Left renal pelvis (tissue), 4 donors: ENCODE measurements around the gene ACOT9. TPM values are rescaled to one million over a fixed set of nuclear protein-coding genes. Genes with fewer than 3 reads are reported as not detected.
"Not testable (repeated sequence)": the region's sequence is repeated elsewhere in the genome, so short reads cannot be mapped to it uniquely, and the experiment has no call there.

ENCODE experiments used
- DNase-seq, 4 donors: peaks; one replicate each; pipeline ENCODE4 v3.0.0-alpha.2; 2013; ENCODE audit warnings: low read depth in 4 of 4, low spot score in 3 of 4
- polyA plus RNA-seq, 4 donors: library from polyadenylated mRNA; unstranded; fragments of 120-200 nt; gene quantifications; one replicate each; pipeline ENCODE4 v1.2.1, GENCODE V29; 2013; ENCODE audit not compliant: insufficient read length in 4 of 4

Gene ACOT9
- polyA plus RNA-seq, 4 donors: 32.3 to 42.7 (median 38.0) TPM

DNA sequence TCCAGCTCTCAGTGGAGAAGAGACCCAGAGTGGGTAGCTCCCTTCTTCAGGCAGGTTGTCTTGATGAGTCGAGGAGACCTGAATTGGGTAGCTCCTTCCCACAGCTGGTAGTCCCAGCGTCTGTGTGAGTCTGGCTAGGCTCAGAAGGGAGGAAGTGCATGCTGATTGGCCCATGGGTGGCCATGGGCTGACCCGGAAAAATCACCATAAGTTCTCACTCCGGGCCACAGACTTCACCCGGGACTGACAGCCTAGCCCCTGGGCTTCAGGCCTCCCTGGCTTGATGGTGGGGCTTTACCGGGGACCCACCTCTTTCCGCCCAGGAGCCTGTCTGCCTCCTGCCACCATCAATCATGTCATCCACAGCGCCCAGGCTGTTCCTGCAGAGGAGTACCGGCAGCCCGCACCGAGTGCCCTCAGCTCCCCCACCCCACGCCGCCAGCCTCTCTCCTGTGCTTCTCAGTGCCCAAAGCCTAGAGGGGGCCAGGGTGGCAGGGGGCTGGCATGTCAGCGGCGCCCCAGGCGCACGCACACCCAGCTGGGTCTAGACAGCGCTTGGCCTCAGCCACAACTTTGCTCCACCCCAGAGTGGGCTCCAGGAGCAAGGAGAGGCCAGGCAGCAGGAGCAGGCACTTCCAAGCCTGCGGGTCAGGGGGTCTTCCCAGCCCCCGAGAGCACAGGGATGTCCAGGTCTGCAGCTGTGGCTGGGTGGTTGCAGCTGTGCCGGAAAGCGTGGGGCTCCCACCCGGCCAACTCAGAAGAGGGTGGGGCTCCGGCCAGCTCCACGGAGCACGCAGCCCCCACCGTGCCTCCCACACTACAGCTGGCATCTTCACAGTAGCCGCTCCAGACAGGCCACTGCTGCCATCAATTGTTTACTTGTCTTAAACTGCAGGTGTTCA is 23.8 kb upstream of the ACOT9 start:
- no peak for DNase-seq

DNA sequence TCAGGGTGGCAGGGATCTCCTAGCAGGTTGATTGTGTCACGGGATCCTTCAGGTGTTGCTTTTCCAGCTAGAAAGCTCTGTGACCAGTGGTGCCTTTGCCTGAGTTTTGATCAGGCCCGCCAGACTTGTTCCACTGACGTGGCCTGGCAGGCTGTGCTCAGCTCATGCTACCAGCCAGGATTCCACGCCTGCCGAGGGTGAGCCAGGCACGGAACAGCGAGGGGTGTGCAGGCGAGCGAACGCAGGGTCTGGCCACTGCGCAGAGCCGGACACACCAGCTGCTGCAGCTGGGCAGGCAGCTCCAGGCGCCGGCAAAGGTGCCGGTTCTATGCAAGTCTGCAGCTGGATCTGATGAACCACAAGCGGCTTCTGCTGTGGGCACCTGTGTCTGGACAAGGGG is 22.8 kb upstream of the ACOT9 start:
- no peak for DNase-seq

DNA sequence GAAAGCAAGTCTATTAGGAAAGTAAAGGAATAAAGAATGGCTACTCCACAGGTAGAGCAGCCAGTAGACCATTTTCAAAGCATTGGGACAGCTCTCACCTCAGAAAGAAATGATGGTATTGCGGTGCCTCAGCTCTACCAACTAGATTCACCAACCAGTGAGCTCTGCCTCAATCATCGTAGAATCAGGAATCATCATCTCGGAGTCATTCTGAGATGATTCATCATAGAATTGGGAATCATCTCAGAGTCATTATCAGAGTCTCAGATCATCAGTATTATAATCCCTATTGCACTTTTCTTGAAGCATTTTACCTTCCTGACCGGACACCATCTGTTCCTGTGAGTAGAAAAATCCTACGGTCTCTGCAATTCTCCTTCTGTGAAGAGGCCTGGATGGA is 22.4 kb upstream of the ACOT9 start:
- no peak for DNase-seq

DNA sequence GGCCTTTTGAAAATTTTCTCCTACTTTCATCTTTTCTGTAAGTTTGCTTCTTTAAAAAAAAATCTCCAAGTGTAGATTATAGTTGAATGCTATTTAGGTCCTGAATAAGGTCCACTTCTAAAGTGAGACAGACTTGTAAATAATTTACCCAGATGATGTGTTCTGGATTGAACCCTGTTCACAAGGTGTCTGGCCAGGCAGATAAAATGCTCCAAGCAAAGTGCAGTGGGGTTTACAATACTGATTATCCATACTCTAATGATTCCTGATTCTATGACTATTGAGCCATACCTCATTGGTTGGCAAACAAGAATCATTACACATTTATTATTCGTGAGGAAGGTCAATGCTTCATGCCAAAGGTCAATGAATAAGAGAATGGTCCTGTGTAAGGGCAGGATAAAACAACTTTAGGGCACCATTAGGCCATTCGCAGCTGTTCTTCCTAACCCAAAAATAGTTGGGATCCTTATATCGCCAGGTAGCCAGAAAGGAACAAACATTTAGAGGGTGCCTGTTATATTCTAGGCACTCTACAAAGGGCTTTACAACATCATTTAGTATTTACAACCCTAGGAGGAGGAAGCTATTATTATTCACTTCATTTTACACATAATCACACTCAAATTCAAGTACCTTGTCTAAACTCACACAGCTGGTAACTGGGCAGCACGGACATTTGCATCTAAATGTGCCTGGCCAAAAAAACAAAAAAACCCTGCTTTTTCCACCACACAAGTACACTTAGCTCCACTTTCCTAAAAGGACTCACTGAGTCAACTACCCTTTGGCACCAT is 21.3 kb upstream of the ACOT9 start:
- no peak for DNase-seq

GRCh38 chrX:23759821-23760220 is 16.7 kb upstream of the ACOT9 start:
- no peak for DNase-seq

DNA sequence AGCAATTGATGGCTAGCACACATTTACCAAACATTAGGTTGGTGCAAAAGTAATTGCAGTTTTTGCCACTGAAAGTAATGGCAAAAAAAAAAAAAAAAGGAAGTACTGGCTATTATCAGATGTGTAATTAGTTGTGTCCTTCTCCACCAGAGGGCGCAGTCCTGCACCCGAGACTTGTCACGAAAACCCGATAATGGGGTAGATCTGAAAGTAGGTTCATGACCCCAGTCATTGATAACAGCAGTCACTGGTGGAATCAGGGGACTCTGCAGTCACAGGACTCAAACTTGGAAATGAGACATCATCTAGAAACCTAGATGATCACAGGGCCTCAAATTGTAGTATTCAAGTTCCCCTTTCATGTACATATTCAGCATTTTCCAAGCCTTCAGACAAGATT is 13.1 kb upstream of the ACOT9 start:
- DNase-seq: peak in 1 of 4 donors; percentile 20

- no peak for DNase-seq
These were observed 11.6 kb upstream of the ACOT9 start for GRCh38 chrX:23754664-23755063.

GRCh38 chrX:23752740-23753415 is 9.8 kb upstream of the ACOT9 start:
- no peak for DNase-seq

DNA sequence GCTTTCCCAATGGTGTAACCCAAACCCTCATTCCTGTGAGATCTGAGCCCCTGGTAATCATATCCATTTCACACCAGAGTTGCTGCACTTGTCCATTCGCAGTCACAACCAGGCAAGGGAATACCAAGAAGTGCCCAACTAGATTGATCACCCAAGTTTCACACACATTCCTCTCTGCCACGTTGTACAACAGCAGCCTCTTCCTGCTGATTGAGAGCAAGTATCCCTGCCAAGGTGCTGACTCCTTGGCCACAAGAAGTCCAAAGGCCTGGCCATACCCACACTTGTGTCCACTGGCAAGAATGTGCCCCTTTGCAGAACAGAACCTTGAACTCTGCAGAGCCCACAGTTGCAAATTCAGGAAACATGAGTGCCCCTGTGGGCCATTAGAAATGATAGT is 6.5 kb upstream of the ACOT9 start:
- no peak for DNase-seq

- no peak for DNase-seq
These were observed 6.1 kb upstream of the ACOT9 start for GRCh38 chrX:23749129-23749528.

- DNase-seq: no peak
These were observed 2.7 kb upstream of the ACOT9 start for GRCh38 chrX:23745786-23746185.

DNA sequence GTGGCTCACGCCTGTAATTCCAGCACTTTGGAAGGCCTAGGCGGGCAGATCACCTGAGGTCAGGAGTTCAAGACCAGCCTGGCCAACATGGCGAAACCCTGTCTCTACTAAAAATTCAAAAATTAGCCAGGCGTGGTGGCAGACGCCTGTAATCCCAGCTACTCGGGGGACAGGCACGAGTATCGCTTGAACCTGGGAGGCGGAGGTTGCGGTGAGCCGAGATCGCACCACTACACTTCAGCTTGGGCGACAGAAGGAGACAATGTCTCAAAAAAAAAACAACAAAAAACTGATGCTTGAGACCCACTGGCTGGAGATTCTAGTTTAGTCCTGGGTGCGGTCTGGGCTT is 521 bp upstream of the ACOT9 start:
- DNase-seq: not testable (repeated sequence)

DNA sequence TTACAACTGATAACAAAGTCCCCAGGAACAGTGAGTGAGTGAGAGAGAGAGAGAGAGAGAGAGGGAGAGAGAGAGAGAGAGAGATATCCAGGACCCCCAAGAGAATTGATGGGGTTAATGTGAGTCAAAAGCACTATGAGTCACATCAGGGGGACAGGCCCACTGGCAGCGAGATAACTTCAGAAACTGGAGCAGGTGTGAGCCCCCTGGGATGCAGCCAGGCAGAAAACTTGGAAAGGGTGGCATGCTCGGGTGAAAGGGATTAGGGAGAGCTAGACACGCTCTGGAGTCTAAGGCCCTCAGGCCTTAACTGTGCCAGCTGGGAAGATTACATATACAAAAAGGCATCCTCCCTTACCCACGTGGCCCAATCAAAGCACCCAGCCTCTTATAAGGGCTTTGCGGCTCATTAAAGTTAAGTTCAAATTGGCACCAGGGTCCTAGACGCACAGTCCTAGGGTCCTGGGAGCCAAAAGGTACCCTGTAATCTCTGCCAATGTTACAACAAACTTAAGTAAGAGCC is 841 bp downstream of the ACOT9 start:
- DNase-seq: peak in 2 of 4 donors; percentile 8 to 37

- no peak for DNase-seq
These were observed 5.7 kb downstream of the ACOT9 start for GRCh38 chrX:23737413-23737812.

GRCh38 chrX:23736030-23736429 is 7.0 kb downstream of the ACOT9 start:
- no peak for DNase-seq

DNA sequence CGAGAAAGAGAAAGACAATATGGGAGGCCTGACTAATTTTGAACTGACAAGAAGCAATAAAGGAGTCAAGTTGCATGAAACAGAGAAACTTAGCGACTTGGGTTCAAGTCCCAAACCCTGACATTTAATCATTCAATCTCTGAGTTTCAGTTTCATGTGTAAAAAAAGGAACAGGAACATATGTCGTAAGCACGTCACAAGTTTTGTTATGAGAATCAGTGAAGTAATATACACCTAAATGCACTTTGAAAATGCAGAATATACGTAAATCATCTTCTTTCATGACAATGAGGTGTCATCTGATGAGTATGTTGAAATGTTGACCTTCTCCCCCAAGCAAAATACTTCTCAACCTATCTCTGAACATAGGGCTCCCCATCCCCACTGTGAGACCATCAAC is 10.4 kb downstream of the ACOT9 start:
- DNase-seq: no peak

DNA sequence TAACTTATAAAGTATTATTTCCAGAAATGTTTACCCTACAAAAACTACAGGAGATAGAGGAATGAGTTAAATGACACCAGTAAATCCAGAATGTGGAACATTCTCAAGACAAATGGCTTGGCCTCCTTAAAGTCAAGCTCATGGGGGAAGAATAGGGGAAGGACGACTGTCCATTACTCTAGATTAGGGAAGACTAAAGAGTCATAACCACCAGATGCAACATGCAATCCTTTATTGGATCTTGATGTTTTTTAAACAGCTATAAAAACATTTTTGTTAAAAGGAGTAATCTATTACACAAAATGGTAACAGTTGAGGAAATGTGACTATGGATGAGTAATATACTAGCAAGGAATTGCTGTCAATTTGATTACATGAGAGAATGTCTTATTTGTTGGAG is 11.1 kb downstream of the ACOT9 start:
- no peak for DNase-seq

DNA sequence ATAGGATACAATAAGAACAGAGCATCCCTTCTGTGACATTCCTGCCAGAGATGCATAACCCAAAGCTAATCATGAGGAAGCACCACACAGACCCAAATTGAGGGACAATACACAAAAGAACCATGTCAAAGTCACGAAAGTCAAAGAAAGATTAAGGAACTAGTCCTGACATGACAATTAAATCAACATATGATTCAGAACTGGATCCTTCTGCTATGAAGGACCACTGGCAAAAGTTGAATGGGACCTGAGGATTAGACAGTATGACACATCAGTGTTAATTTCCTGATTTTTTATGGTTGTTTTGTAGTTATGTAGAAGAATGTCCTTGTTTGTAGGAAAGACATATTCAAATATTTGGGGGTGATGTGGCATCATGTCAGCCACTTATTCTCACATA is 13.9 kb downstream of the ACOT9 start:
- no peak for DNase-seq

DNA sequence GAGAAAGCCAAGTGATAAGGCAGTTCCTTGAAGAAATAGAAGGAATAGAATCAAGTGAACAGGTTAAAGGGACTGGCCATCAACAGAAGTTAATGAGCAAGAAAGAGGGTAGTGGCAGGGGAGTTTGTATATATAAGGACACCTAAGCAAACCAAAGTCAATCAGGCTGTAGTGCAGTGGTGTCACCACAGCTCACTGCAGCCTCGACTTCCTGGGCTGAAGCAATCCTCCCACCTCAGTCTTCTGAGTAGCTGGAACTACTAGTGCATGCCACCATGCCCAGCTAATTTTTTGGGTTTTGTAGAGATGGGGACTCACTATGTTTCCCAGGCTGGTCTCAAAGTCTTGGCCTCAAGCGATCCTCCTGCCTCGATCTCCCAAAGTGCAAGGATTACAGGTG is 15.9 kb downstream of the ACOT9 start:
- DNase-seq: no peak

- no peak for DNase-seq
These were observed 16.9 kb downstream of the ACOT9 start for GRCh38 chrX:23726191-23726590.

- no peak for DNase-seq
These were observed 22.9 kb downstream of the ACOT9 start for GRCh38 chrX:23720117-23720677.
